ENCODE data around the gene MS4A8. TPM values are rescaled to one million over a fixed set of nuclear protein-coding genes. Genes with fewer than 3 reads are reported as not detected.

The MS4A8 gene
- total RNA-seq, 2 experiments from 2014 or later = not detected

DNA sequence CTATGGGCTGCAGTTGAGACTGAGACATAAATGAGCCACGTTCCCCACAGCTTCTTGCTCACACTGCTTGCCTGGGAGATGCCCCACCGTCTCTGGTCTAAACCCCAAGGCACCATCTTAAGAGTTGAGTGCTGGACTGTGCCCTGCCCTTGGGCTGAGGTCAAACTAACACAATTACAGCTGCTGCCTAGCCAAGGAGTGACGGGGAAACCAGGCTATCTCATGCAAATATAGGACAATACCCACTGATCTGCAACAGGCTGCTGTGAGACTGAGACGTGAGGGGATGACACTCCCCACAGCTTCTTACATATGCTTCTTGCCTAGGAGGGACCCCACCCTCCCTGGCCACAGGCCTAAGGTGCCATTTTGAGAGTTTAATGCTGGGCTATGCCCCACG lies 7.8 kb upstream of the MS4A8 start:
- Histone ChIP-seq H3K27ac (ENCODE audit: low read depth in 1 of 2, low read length in 2 of 2) (no peak overlapping the region), H3K36me3 (ENCODE audit: insufficient read depth, low read length) (no peaks in the 10 kb centered on the region), H3K27me3 (ENCODE audit: control insufficient read depth in 1 of 2, insufficient read depth in 2 of 2, low read length in 2 of 2) (peaks cover 0 to 2% of the 10 kb centered on the region in 2 experiments), H3K4me3 (ENCODE audit: low read length) (no peak overlapping the region), H3K4me1 (ENCODE audit: insufficient read depth, low read length) (no peaks in the 10 kb centered on the region), H3K9me3 (ENCODE audit: control insufficient read depth in 1 of 2, insufficient read depth in 1 of 2, low read length in 2 of 2) (peaks cover 0 to 12% of the 10 kb centered on the region in 2 experiments)
- H3K9me3 Mint-ChIP-seq = no peaks in the 10 kb centered on the region
- H3K4me1 Mint-ChIP-seq (ENCODE audit: low read depth) = no peaks in the 10 kb centered on the region
- H3K27ac Mint-ChIP-seq = no peak overlapping the region
- TF ChIP-seq, protein P1, sequence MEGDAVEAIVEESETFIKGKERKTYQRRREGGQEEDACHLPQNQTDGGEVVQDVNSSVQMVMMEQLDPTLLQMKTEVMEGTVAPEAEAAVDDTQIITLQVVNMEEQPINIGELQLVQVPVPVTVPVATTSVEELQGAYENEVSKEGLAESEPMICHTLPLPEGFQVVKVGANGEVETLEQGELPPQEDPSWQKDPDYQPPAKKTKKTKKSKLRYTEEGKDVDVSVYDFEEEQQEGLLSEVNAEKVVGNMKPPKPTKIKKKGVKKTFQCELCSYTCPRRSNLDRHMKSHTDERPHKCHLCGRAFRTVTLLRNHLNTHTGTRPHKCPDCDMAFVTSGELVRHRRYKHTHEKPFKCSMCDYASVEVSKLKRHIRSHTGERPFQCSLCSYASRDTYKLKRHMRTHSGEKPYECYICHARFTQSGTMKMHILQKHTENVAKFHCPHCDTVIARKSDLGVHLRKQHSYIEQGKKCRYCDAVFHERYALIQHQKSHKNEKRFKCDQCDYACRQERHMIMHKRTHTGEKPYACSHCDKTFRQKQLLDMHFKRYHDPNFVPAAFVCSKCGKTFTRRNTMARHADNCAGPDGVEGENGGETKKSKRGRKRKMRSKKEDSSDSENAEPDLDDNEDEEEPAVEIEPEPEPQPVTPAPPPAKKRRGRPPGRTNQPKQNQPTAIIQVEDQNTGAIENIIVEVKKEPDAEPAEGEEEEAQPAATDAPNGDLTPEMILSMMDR (IDR thresholded peaks at IDR 0.05) = no peak
- no peak for DNase-seq
- peaks cover 16% of the 10 kb centered on the region for H3K27me3 Mint-ChIP-seq
- POLR2A ChIA-PET = no interaction called here
- ATAC-seq (ENCODE audit: poor library complexity) = no peak
- H3K36me3 Mint-ChIP-seq (ENCODE audit: low read depth) = no peaks in the 10 kb centered on the region
- intact Hi-C loops (cut with DNase I, micrococcal nuclease) = no loop called here
- no peak overlapping the region for H3K4me3 Mint-ChIP-seq
- CTCF ChIA-PET = no interaction called here

DNA sequence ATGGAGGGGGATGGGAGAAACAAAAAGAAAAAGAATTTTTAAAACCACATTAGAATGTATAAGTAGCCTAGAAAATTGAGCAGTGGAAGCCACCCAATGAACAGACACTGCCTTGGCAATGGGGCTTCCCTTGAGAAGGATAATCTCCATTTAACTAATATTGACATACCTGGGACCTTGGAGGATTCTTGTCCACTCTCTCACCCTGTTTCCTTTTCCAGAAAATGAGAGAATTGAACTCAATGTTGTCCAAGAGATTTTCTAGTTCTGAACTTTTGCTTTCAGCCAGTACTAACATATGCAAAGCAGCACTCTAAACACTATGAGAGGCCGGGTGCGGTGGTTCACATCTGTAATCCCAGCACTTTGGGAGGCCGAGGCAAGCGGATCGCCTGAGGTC lies 524 bp downstream of the MS4A8 start:
- Histone ChIP-seq H3K27me3 (ENCODE audit: control insufficient read depth in 1 of 2, insufficient read depth in 2 of 2, low read length in 2 of 2) (peaks cover 0 to 1% of the 10 kb centered on the region in 2 experiments), H3K27ac (ENCODE audit: low read depth in 1 of 2, low read length in 2 of 2) (no peak overlapping the region), H3K4me3 (ENCODE audit: low read length) (no peak overlapping the region), H3K4me1 (ENCODE audit: insufficient read depth, low read length) (no peaks in the 10 kb centered on the region), H3K36me3 (ENCODE audit: insufficient read depth, low read length) (no peaks in the 10 kb centered on the region), H3K9me3 (ENCODE audit: control insufficient read depth in 1 of 2, insufficient read depth in 1 of 2, low read length in 2 of 2) (no peaks in the 10 kb centered on the region)
- H3K9me3 Mint-ChIP-seq = no peaks in the 10 kb centered on the region
- ATAC-seq (ENCODE audit: poor library complexity) = no peak
- intact Hi-C loops (cut with DNase I, micrococcal nuclease) = no loop called here
- H3K27me3 Mint-ChIP-seq = peaks cover 4% of the 10 kb centered on the region
- ChIA-PET CTCF (no interaction called here), POLR2A (no interaction called here)
- H3K4me1 Mint-ChIP-seq (ENCODE audit: low read depth) = no peaks in the 10 kb centered on the region
- DNase-seq = no peak
- TF ChIP-seq, protein P1 (IDR thresholded peaks at IDR 0.05) = no peak
- no peaks in the 10 kb centered on the region for H3K36me3 Mint-ChIP-seq (ENCODE audit: low read depth)
- no peak overlapping the region for H3K27ac Mint-ChIP-seq
- no peak overlapping the region for H3K4me3 Mint-ChIP-seq

DNA sequence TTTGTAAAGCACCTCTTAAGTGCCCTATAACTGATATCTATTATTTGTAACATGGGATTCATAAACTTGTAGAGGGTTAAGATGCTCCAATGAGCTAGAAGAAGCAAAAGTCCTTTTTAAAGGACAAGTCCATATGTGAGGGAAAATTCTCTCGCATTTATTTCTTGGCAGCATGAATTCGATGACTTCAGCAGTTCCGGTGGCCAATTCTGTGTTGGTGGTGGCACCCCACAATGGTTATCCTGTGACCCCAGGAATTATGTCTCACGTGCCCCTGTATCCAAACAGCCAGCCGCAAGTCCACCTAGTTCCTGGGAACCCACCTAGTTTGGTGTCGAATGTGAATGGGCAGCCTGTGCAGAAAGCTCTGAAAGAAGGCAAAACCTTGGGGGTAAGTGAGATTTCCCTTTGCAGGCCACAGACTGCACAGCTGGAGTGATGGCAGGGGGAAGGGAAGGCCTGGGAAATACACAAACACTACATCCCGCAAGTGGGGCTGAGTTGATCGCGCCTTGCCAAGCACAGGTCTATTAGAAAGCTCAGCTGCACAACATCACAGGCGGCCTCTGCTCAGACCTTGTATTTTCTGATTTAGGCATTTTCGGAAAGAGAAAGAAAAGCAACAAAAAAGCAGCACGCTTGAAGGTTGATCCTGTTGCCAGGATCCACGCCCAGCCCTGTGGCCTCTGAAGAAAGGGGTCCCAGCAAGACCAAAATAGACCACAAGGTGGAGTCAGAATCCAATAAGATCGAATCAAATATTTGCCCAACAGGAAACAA lies 1.5 kb downstream of the MS4A8 start:
- Mint-ChIP-seq H3K36me3 (ENCODE audit: low read depth) (no peaks in the 10 kb centered on the region), H3K27me3 (peaks cover 11% of the 10 kb centered on the region), H3K27ac (no peak overlapping the region), H3K4me3 (no peak overlapping the region), H3K9me3 (no peaks in the 10 kb centered on the region), H3K4me1 (ENCODE audit: low read depth) (no peaks in the 10 kb centered on the region)
- Histone ChIP-seq H3K4me1 (ENCODE audit: insufficient read depth, low read length) (no peaks in the 10 kb centered on the region), H3K27ac (ENCODE audit: low read depth in 1 of 2, low read length in 2 of 2) (no peak overlapping the region), H3K4me3 (ENCODE audit: low read length) (no peak overlapping the region), H3K36me3 (ENCODE audit: insufficient read depth, low read length) (no peaks in the 10 kb centered on the region), H3K27me3 (ENCODE audit: control insufficient read depth in 1 of 2, insufficient read depth in 2 of 2, low read length in 2 of 2) (peaks cover 0 to 5% of the 10 kb centered on the region in 2 experiments), H3K9me3 (ENCODE audit: control insufficient read depth in 1 of 2, insufficient read depth in 1 of 2, low read length in 2 of 2) (no peaks in the 10 kb centered on the region)
- ATAC-seq (ENCODE audit: poor library complexity) = no peak
- DNase-seq = no peak
- POLR2A ChIA-PET = no interaction called here
- CTCF ChIA-PET = no interaction called here
- TF ChIP-seq, protein P1 (IDR thresholded peaks at IDR 0.05) = no peak
- intact Hi-C loops (cut with DNase I, micrococcal nuclease) = no loop called here
